Right lobe of liver (tissue), 4 donors: ENCODE results near the gene PEMT.

Source experiments
- POLR2A ChIP-seq: fragments of 450-650 bp; IDR thresholded peaks from one replicate; pipeline ENCODE4 v1.6.1; 2017; ENCODE audit warnings: antibody characterized with exemption, mild to moderate bottlenecking
- TF ChIP-seq, protein P1 (sequence below), 4 donors: fragments of 200-600 bp in 3 of 4; fragments of 450-650 bp in 1 of 4; IDR thresholded peaks; one replicate each; pipeline versions ENCODE4 v1.5.1 to v1.8.0; 2016 to 2022; ENCODE audit warnings: antibody characterized with exemption in 4 of 4, mild to moderate bottlenecking in 2 of 4
- donor health status: DM: no; HTN: no; CAD: no.
- donor health status: DM: no; HTN: no; CAD: no.
- donor health status: DM: no; HTN: yes; CAD: no.

DNA sequence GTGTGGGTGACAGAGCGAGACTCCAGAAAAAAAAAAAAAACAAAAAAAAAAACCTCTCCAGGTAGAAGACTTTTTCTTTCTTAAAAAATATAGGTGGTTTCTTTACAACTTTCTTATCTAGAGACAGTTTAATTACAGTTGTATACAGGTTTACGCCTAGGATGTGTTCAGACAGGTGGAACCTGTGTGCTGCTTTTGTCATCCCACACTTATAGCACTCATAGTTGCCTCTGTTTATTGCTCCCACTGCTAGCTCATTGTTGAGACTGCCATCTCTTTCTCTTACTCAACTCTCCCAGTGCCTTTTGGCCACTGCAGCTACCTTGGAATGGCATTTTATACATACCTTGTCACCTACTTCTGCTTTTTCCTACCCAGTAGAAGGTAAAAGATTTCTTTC lies 133.8 kb downstream of the PEMT start:
- TF ChIP-seq POLR2A = no peak
- TF ChIP-seq, protein P1, sequence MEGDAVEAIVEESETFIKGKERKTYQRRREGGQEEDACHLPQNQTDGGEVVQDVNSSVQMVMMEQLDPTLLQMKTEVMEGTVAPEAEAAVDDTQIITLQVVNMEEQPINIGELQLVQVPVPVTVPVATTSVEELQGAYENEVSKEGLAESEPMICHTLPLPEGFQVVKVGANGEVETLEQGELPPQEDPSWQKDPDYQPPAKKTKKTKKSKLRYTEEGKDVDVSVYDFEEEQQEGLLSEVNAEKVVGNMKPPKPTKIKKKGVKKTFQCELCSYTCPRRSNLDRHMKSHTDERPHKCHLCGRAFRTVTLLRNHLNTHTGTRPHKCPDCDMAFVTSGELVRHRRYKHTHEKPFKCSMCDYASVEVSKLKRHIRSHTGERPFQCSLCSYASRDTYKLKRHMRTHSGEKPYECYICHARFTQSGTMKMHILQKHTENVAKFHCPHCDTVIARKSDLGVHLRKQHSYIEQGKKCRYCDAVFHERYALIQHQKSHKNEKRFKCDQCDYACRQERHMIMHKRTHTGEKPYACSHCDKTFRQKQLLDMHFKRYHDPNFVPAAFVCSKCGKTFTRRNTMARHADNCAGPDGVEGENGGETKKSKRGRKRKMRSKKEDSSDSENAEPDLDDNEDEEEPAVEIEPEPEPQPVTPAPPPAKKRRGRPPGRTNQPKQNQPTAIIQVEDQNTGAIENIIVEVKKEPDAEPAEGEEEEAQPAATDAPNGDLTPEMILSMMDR (IDR thresholded peaks at IDR 0.05) = no peak
